ENCODE data around the gene PDE3B. TPM values are rescaled to one million over a fixed set of nuclear protein-coding genes. Genes with fewer than 3 reads are reported as not detected.
A peak's percentile ranks its signal among the peaks of the same experiment; 100 is the strongest.
"Not testable (repeated sequence)": the region's sequence is repeated elsewhere in the genome, so short reads cannot be mapped to it uniquely, and the experiment has no call there.

Gene PDE3B
- under 0.01 and 0.36 TPM in 2 replicates for total RNA-seq

DNA sequence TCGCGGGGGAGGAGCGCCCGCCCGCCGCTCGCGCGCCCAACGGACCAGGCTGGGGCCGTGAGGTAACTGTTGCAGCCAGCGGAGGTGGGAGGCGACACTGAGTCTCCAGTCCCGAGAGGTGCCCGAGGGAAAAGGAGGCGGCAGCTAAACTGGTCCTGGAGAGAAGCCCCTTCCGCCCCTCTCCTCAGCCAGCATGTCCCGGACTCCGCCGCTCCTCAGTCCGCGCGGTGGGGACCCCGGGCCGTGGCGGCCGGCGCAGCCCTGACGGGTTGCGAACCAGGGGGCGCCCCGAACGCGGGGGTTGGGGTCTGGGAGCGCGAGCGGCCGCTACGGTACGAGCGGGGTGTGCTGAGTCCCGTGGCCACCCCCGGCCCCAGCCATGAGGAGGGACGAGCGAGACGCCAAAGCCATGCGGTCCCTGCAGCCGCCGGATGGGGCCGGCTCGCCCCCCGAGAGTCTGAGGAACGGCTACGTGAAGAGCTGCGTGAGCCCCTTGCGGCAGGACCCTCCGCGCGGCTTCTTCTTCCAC lies at the start of gene PDE3B:
PDE3B (plus strand) TSS at position 108 of the 529 bp plus-strand sequence; CDS start at position 380, 272 bp downstream.
- DNase-seq (ENCODE audit: insufficient read length, low spot score, missing footprints) = peak; percentile 89
- H3K27ac ChIP-seq (ENCODE audit: low read depth, low read length) = no peak within 1 kb of the TSS
- H3K4me1 ChIP-seq (ENCODE audit: insufficient read depth, low read length) = peaks cover 11% of the 10 kb centered on the region

DNA sequence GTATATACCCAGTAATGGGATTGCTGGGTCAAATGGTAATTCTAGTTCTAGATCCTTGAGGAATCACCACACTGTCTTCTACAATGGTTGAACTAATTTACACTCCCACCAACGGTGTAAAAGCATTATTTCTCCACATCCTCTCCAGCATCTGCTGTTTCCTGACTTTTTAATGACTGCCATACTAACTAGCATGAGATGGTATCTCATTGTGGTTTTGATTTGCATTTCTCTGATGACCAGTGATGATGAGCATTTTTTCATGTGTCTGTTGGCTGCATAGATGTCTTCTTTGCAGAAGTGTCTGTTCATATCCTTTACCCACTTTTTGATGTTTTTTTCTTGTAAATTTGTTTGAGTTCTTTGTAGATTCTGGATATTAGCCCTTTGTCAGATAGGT lies 48.3 kb upstream of the PDE3B start:
- H4K20me1 ChIP-seq (ENCODE audit: insufficient read depth, low read length); DNase-seq (ENCODE audit: insufficient read length, low spot score, missing footprints); H2AFZ ChIP-seq (ENCODE audit: low read length); H3K27ac ChIP-seq (ENCODE audit: low read depth, low read length); H3K4me3 ChIP-seq (ENCODE audit: insufficient read depth, low read length); H3K27me3 ChIP-seq (ENCODE audit: insufficient read depth, low read length); H3K4me1 ChIP-seq (ENCODE audit: insufficient read depth, low read length); H3K79me2 ChIP-seq (ENCODE audit: insufficient read depth, low read length); H3K4me2 ChIP-seq (ENCODE audit: insufficient read depth, low read length); H3K9me3 ChIP-seq (ENCODE audit: low read depth, low read length); H3K36me3 ChIP-seq (ENCODE audit: insufficient read depth, low read length): not testable (repeated sequence)

More for the DNA sequence above, at the start of gene PDE3B:
- TF ChIP-seq, protein P1, sequence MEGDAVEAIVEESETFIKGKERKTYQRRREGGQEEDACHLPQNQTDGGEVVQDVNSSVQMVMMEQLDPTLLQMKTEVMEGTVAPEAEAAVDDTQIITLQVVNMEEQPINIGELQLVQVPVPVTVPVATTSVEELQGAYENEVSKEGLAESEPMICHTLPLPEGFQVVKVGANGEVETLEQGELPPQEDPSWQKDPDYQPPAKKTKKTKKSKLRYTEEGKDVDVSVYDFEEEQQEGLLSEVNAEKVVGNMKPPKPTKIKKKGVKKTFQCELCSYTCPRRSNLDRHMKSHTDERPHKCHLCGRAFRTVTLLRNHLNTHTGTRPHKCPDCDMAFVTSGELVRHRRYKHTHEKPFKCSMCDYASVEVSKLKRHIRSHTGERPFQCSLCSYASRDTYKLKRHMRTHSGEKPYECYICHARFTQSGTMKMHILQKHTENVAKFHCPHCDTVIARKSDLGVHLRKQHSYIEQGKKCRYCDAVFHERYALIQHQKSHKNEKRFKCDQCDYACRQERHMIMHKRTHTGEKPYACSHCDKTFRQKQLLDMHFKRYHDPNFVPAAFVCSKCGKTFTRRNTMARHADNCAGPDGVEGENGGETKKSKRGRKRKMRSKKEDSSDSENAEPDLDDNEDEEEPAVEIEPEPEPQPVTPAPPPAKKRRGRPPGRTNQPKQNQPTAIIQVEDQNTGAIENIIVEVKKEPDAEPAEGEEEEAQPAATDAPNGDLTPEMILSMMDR (IDR thresholded peaks at IDR 0.05; ENCODE audit: extremely low read depth, low read depth, low read length) = no peak
- no peaks in the 10 kb centered on the region for H3K79me2 ChIP-seq (ENCODE audit: insufficient read depth, low read length)
- peak within 1 kb of the TSS; percentile 87 for H3K4me2 ChIP-seq (ENCODE audit: insufficient read depth, low read length)
- peaks cover 51% of the 10 kb centered on the region for H3K27me3 ChIP-seq (ENCODE audit: insufficient read depth, low read length)
- peak within 1 kb of the TSS; percentile 70 for H3K4me3 ChIP-seq (ENCODE audit: insufficient read depth, low read length)
- H3K9me3 ChIP-seq (ENCODE audit: low read depth, low read length) = no peaks in the 10 kb centered on the region
- H2AFZ ChIP-seq (ENCODE audit: low read length) = peak within 1 kb of the TSS; percentile 68
- H3K36me3 ChIP-seq (ENCODE audit: insufficient read depth, low read length) = no peaks in the 10 kb centered on the region
- H4K20me1 ChIP-seq (ENCODE audit: insufficient read depth, low read length) = no peaks in the 10 kb centered on the region

GRCh38 chr11:14607713-14608112 lies 35.9 kb upstream of the PDE3B start:
- Histone ChIP-seq H3K27me3 (ENCODE audit: insufficient read depth, low read length) (no peaks in the 10 kb centered on the region), H3K9me3 (ENCODE audit: low read depth, low read length) (no peaks in the 10 kb centered on the region), H3K36me3 (ENCODE audit: insufficient read depth, low read length) (no peaks in the 10 kb centered on the region), H3K4me3 (ENCODE audit: insufficient read depth, low read length) (no peak overlapping the region), H4K20me1 (ENCODE audit: insufficient read depth, low read length) (no peaks in the 10 kb centered on the region), H3K79me2 (ENCODE audit: insufficient read depth, low read length) (no peaks in the 10 kb centered on the region), H3K27ac (ENCODE audit: low read depth, low read length) (no peak overlapping the region), H3K4me2 (ENCODE audit: insufficient read depth, low read length) (no peak overlapping the region), H2AFZ (ENCODE audit: low read length) (no peak overlapping the region), H3K4me1 (ENCODE audit: insufficient read depth, low read length) (no peaks in the 10 kb centered on the region)
- no peak for DNase-seq (ENCODE audit: insufficient read length, low spot score, missing footprints)
- TF ChIP-seq, protein P1 (IDR thresholded peaks at IDR 0.05; ENCODE audit: extremely low read depth, low read depth, low read length) = no peak

DNA sequence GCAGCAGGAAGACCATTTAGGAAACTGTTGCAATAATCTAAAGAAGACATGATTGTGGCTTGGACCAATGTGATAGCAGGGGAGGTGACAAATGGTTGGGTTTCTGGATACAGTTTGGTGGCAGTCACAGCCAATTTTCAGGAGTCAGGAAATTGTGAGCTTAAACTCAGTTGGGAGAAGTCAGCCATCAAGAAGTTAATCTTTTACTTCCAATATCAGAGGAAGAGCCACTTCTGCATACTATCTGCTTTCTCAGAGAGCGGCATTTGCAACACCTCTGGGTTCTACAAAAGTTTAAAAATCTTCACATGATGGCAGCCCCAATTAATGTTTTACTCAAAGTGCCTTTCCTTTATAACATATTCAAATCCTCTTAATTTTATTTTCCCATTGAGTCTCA lies 33.7 kb upstream of the PDE3B start:
- Histone ChIP-seq H3K27me3 (ENCODE audit: insufficient read depth, low read length) (no peaks in the 10 kb centered on the region), H4K20me1 (ENCODE audit: insufficient read depth, low read length) (no peaks in the 10 kb centered on the region), H3K4me3 (ENCODE audit: insufficient read depth, low read length) (no peak overlapping the region), H3K4me1 (ENCODE audit: insufficient read depth, low read length) (no peaks in the 10 kb centered on the region), H2AFZ (ENCODE audit: low read length) (no peak overlapping the region), H3K79me2 (ENCODE audit: insufficient read depth, low read length) (no peaks in the 10 kb centered on the region), H3K27ac (ENCODE audit: low read depth, low read length) (no peak overlapping the region), H3K9me3 (ENCODE audit: low read depth, low read length) (no peaks in the 10 kb centered on the region), H3K4me2 (ENCODE audit: insufficient read depth, low read length) (no peak overlapping the region), H3K36me3 (ENCODE audit: insufficient read depth, low read length) (no peaks in the 10 kb centered on the region)
- TF ChIP-seq, protein P1 (IDR thresholded peaks at IDR 0.05; ENCODE audit: extremely low read depth, low read depth, low read length) = no peak
- DNase-seq (ENCODE audit: insufficient read length, low spot score, missing footprints) = no peak

Measured in osteoblast (primary cell).